IMR-90 (cell line): Measurements from ENCODE around the gene PIGH. TPM values are rescaled to one million over a fixed set of nuclear protein-coding genes. Genes with fewer than 3 reads are reported as not detected.

ENCODE experiments used
- ATAC-seq: fragments of 200-7000 bp; cut with Tn5 transposase; 2 replicates; pipeline ENCODE4 v1.9.1; 2020; ENCODE audit warnings: low read depth, mild to moderate bottlenecking, moderate library complexity
- BruUV-seq: library from RNA; stranded (reverse); fragments of 400-500 nt; replicated peaks from 2 replicates; lab custom pipeline; 2021; lab: Mats Ljungman, UMichigan
- CTCF ChIA-PET: fragments of 300-600 bp; formaldehyde crosslinking; extraction: SDS; loops from one replicate; lab custom pipeline; 2021; ENCODE audit warnings: antibody characterized with exemption; lab: Yijun Ruan, JAX
- POLR2A ChIA-PET: fragments of 300-600 bp; sonication (Branson Sonifier 250); formaldehyde crosslinking; loops from one replicate; lab custom pipeline; 2022; ENCODE audit warnings: antibody characterized with exemption; ENCODE audit not compliant: unreplicated experiment; lab: Charles Lee
- DNase-seq: peaks from one replicate; pipeline ENCODE4 v3.0.0; 2013
- H2AFZ ChIP-seq: replicated peaks from 2 replicates; pipeline ENCODE3; 2013; ENCODE audit warnings: low read length, mild to moderate bottlenecking; ENCODE audit not compliant: poor library complexity
- H2AK5ac ChIP-seq: 2 replicates; pipeline ENCODE4 v1.6.1; 2013; ENCODE audit warnings: low read depth, low read length, inconsistent platforms
- H2AK9ac ChIP-seq: replicated peaks from 2 replicates; pipeline ENCODE3; 2013; ENCODE audit warnings: mild to moderate bottlenecking, low read depth, low read length, moderate library complexity; ENCODE audit not compliant: poor library complexity
- H2BK120ac ChIP-seq: 2 replicates; pipeline ENCODE4 v1.6.1; 2013; ENCODE audit warnings: low read depth, low read length, inconsistent platforms
- H2BK15ac ChIP-seq: 3 replicates; pipeline ENCODE4 v1.6.1; 2013; ENCODE audit warnings: low read depth, low read length, inconsistent platforms
- H2BK20ac ChIP-seq: 2 replicates; pipeline ENCODE4 v1.6.1; 2013; ENCODE audit warnings: low read depth, mild to moderate bottlenecking, inconsistent platforms, low read length, moderate library complexity
- H2BK5ac ChIP-seq: 2 replicates; pipeline ENCODE4 v1.6.1; 2013; ENCODE audit warnings: mild to moderate bottlenecking, low read depth, low read length, inconsistent platforms; ENCODE audit not compliant: poor library complexity, severe bottlenecking
- H3K14ac ChIP-seq: replicated peaks from 2 replicates; pipeline ENCODE4 v1.6.1; 2013; ENCODE audit warnings: low read depth, low read length, inconsistent platforms
- H3K18ac ChIP-seq: 2 replicates; pipeline ENCODE4 v1.6.1; 2013; ENCODE audit warnings: low read depth, low read length, control low read depth
- H3K23ac ChIP-seq: 2 replicates; pipeline ENCODE4 v1.6.1; 2013; ENCODE audit warnings: low read depth, low read length, inconsistent platforms
- H3K27ac ChIP-seq: 2 replicates; pipeline ENCODE4 v1.5.1; 2013; ENCODE audit warnings: mild to moderate bottlenecking, control low read depth, low read length; ENCODE audit not compliant: insufficient read depth
- H3K27me3 ChIP-seq: 2 replicates; pipeline ENCODE4 v1.6.1; 2013; ENCODE audit warnings: low read length; ENCODE audit not compliant: control insufficient read depth, insufficient read depth
- H3K36me3 ChIP-seq: 2 replicates; pipeline ENCODE4 v1.6.1; 2013; ENCODE audit warnings: low read length, mixed read lengths; ENCODE audit not compliant: control insufficient read depth, insufficient read depth
- H3K4ac ChIP-seq: 2 replicates; pipeline ENCODE4 v1.6.1; 2013; ENCODE audit warnings: low read depth, low read length, inconsistent platforms
- H3K4me1 ChIP-seq: 2 replicates; pipeline ENCODE4 v1.6.1; 2013; ENCODE audit warnings: low read length, mixed read lengths; ENCODE audit not compliant: control insufficient read depth, insufficient read depth
- H3K4me2 ChIP-seq: 2 replicates; pipeline ENCODE4 v1.6.1; 2013; ENCODE audit warnings: low read depth, mild to moderate bottlenecking, control low read depth, low read length, moderate library complexity
- H3K4me3 ChIP-seq: 2 replicates; pipeline ENCODE4 v1.5.1; 2013; ENCODE audit warnings: low read depth, mild to moderate bottlenecking, control low read depth, low read length, moderate library complexity; ENCODE audit not compliant: insufficient read depth
- H3K56ac ChIP-seq: 2 replicates; pipeline ENCODE4 v1.6.1; 2013; ENCODE audit warnings: low read length, inconsistent platforms; ENCODE audit not compliant: insufficient read depth; ENCODE audit errors: extremely low read depth
- H3K79me1 ChIP-seq, 2 experiments: 2 replicates each; pipeline ENCODE4 v1.6.1; 2013; ENCODE audit warnings: low read length in 2 of 2, inconsistent platforms in 1 of 2, low read depth in 1 of 2
- H3K9ac ChIP-seq: 2 replicates; pipeline ENCODE4 v1.6.1; 2013; ENCODE audit warnings: low read depth, low read length, control low read depth
- H3K9me1 ChIP-seq: 2 replicates; pipeline ENCODE4 v1.6.1; 2013; ENCODE audit warnings: low read length, inconsistent platforms; ENCODE audit not compliant: insufficient read depth
- H3K9me3 ChIP-seq: 2 replicates; pipeline ENCODE4 v1.6.1; 2013; ENCODE audit warnings: low read length; ENCODE audit not compliant: control insufficient read depth, insufficient read depth
- H4K20me1 ChIP-seq: 2 replicates; pipeline ENCODE4 v1.6.1; 2013; ENCODE audit warnings: low read length, inconsistent platforms; ENCODE audit not compliant: insufficient read depth
- H4K5ac ChIP-seq: 2 replicates; pipeline ENCODE4 v1.6.1; 2013; ENCODE audit warnings: mild to moderate bottlenecking, low read depth, low read length, control low read depth
- H4K8ac ChIP-seq, 2 experiments: 2 replicates each; pipeline ENCODE4 v1.6.1; 2013; ENCODE audit warnings: low read depth in 2 of 2, low read length in 2 of 2, control low read depth in 1 of 2, inconsistent platforms in 1 of 2
- H4K91ac ChIP-seq: 2 replicates; pipeline ENCODE4 v1.6.1; 2013; ENCODE audit warnings: low read depth, low read length, inconsistent platforms; ENCODE audit not compliant: insufficient read depth
- RCOR1 ChIP-seq: IDR thresholded peaks from 2 replicates; pipeline ENCODE4 v1.6.1; 2012; ENCODE audit warnings: mild to moderate bottlenecking, low read length, improper control_type of control experiment; ENCODE audit not compliant: insufficient replicate concordance
- RFX5 ChIP-seq: IDR thresholded peaks from 2 replicates; pipeline ENCODE4 v1.8.0; 2012; ENCODE audit warnings: low read depth, mild to moderate bottlenecking, low read length, moderate library complexity
- WGBS, 2 experiments: methylation state at CpG; one replicate each; pipeline versions ENCODE4 v1.1.5 to v1.1.7; 2013; ENCODE audit warnings: missing lambda C conversion rate in 2 of 2; ENCODE audit not compliant: insufficient read length in 1 of 2; ENCODE audit errors: extremely low coverage in 2 of 2; 5-methylcytosine and 5-hydroxymethylcytosine counted together
- dilution Hi-C: fragments of 300-500 bp; cut with HindIII; formaldehyde crosslinking; loops from one replicate; pipeline ENCODE4 v1.14.3; 2018; ENCODE audit warnings: low sequenced_read_pairs; ENCODE audit not compliant: unreplicated experiment
- in situ Hi-C: fragments of 300-500 bp; cut with MboI; formaldehyde crosslinking; loops from 3 replicates; pipeline ENCODE4 v1.14.3; 2019; ENCODE audit warnings: low sequenced_read_pairs, inconsistent platforms, mixed read lengths
- intact Hi-C: fragments of 100-400 bp; cut with micrococcal nuclease; formaldehyde crosslinking; loops from 2 replicates; pipeline ENCODE4 v1.10.0; 2022
- polyA plus RNA-seq, 3 experiments: library from polyadenylated mRNA; depleted of rRNA; stranded (reverse); fragments of >200 nt; gene quantifications; 2 replicates each; pipeline ENCODE4 v1.2.3, GENCODE V29; 2012; ENCODE audit warnings: low replicate concordance in 1 of 3
- total RNA-seq: library from RNA; depleted of rRNA; stranded (reverse); fragments of >200 nt; gene quantifications from 2 replicates; pipeline ENCODE4 v1.2.3, GENCODE V29; 2012

The PIGH gene
- total and polyA plus RNA-seq, 2 of the 4 experiments (the other 2 are of a cell fraction): 7.9 to 13.5 TPM

DNA sequence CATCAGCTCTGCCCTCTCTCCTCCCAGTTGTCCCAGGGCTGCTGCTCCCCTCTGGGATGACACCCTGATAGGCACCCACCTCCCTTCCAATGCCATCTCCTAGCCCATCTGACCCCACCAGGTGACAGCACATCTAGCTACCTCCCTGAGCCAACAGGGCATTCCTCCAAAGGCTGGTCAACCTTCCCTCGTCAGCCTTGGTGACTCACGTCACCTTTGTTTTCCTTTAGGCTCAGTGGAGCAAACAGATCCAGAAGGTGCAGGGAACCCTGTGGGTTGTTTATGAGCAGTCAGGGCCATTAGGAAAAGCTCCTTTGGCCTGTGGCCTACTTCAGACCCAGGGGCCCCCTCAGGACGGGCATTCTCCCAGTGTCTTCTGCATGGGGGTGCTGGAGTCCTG lies 32.4 kb downstream of the PIGH start:
- H4K8ac ChIP-seq: no peak overlapping the region
- H3K4me2 ChIP-seq: no peak overlapping the region
- no peak overlapping the region for H3K56ac ChIP-seq
- POLR2A ChIA-PET: no interaction called here
- no peak overlapping the region for H2AFZ ChIP-seq
- intact Hi-C loops: no loop called here
- no peak overlapping the region for H3K23ac ChIP-seq
- no peaks in the 10 kb centered on the region for H3K36me3 ChIP-seq
- TF ChIP-seq RFX5 (no peak), RCOR1 (no peak)
- no peak for ATAC-seq
- no peaks in the 10 kb centered on the region for H3K4me1 ChIP-seq
- dilution Hi-C loops: no loop called here
- H3K27ac ChIP-seq: no peak overlapping the region
- H3K79me1 ChIP-seq: no peaks in the 10 kb centered on the region
- no TSS peak for BruUV-seq
- H2BK120ac ChIP-seq: no peak overlapping the region
- no peaks in the 10 kb centered on the region for H4K20me1 ChIP-seq
- DNase-seq: no peak
- no peak overlapping the region for H2BK15ac ChIP-seq
- H3K4ac ChIP-seq: no peak overlapping the region
- no peak overlapping the region for H4K5ac ChIP-seq
- no peak overlapping the region for H3K4me3 ChIP-seq
- H2BK20ac ChIP-seq: no peak overlapping the region
- no peak overlapping the region for H3K9ac ChIP-seq
- H3K27me3 ChIP-seq: peaks cover 4% of the 10 kb centered on the region
- no peak overlapping the region for H3K14ac ChIP-seq
- in situ Hi-C loops: loop anchor here (5.0 kb wide), 1 partner anchor 140 kb away; no protein-coding TSS in a partner anchor
- H2AK9ac ChIP-seq: peak overlapping the region; percentile 29
- no peaks in the 10 kb centered on the region for H3K9me1 ChIP-seq
- H4K91ac ChIP-seq: no peak overlapping the region
- whole genome bisulfite sequencing, 2 experiments: no CpG with 5 or more reads among the region's 3 CpGs
- H2AK5ac ChIP-seq: no peak overlapping the region
- H3K18ac ChIP-seq: no peak overlapping the region
- CTCF ChIA-PET: no interaction called here
- no peak overlapping the region for H2BK5ac ChIP-seq
- H3K9me3 ChIP-seq: no peaks in the 10 kb centered on the region
